ENCODE measurements around the gene ING3.
"Not testable (repeated sequence)": the region's sequence is repeated elsewhere in the genome, so short reads cannot be mapped to it uniquely, and the experiment has no call there.

ING3 gene

DNA sequence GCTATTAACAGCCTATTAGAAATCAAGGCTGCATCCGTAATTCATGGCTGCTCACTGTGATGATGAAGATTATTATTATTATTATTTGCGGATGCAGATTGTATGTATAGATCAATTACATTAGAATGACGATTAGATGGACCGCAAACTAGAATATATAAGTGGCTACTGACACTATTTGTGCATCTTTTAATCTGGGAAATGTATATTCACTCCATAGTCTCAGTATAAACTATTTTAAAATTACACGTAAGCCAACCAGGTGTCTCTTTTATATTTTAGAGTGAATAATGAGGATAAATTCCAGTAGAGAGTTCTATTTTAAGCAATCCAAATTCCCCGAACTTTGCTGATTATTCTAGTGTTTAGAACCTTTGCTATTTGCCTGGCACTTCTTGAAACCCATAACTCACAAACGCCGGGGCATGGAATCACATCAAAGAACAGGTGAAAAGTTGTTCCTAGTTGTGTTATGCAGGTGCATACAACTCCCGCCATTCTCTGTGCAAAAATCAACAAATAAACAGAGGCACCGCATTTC lies 509 bp upstream of the ING3 start:
- no peak for DNase-seq (ENCODE audit: low read depth in 3 of 3)

- DNase-seq (ENCODE audit: low read depth in 3 of 3), result no peak
Measured at GRCh38 chr7:120951309-120951699, 727 bp downstream of the ING3 start.

DNA sequence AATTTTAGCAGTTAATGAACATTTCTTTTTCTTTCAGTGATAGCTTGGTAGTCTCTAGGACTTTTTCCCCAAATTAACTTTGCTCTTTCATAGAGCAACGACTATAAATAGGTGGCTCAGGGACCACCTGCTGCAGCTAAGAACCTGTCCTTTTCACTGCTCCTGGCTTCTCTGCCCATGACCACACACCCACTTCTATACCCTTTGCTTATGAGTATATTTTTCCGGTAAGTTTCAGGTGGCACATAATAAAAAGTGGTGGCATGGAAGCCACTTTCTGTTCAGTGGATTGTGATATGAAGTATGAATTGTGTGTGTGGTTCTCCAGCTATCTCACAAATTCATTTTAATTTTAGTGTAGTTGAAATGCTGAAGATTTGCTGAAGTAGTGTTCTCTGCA lies 1.2 kb downstream of the ING3 start:
- no peak for DNase-seq (ENCODE audit: low read depth in 3 of 3)

DNA sequence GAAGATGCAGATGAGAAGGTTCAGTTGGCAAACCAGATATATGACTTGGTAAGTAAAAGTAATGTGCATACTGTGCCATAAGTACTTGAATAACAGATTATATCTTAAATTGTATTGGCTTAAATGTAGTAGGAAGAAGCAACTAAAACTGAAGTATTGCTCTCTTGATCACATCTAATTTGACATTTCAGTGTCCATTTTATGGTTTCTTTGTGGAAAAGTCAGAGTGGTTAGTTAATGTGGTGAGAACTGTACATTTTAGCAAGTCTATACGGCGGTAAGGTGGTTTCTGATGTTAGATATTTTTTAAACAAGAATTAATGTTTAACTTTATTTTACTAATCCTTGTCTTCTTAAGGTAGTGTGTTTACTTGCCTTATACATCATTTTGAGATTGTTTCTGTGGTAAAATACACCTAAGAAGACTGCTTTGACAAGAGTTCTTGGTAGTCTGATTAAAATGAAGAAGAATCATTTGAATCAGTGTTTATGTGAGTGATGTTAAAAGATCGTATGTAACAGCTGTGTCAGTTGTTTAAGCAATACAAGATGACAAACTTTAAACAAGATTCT lies 5.1 kb downstream of the ING3 start:
- no peak for DNase-seq (ENCODE audit: low read depth in 3 of 3)

DNA sequence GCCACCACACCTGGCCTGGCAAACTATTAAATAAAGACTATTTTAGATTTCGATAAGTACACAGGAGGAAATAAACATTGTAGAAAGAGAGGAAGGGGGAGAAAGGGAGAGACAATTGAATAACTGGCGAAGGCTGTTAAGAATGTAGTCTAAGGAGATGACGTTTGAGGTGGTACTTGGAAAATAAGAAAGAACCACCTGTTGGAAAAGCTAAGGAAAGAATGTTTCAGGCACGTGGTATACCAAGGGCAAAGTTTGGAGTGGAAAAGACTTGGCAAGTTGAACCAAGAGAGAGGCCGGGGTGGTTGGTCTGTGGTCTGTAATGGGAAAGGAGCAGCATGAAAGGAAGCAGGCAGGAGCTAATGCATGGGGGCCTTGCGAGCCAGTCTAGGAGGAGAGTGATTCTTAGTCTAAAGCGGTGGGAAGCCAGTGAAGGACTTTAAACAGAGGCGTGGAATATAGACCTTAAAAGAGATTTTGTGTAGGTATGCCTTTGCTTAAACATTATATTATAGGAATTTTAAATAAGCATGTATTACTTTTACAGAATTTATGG lies 9.4 kb downstream of the ING3 start:
- DNase-seq (ENCODE audit: low read depth in 3 of 3), result no peak

DNA sequence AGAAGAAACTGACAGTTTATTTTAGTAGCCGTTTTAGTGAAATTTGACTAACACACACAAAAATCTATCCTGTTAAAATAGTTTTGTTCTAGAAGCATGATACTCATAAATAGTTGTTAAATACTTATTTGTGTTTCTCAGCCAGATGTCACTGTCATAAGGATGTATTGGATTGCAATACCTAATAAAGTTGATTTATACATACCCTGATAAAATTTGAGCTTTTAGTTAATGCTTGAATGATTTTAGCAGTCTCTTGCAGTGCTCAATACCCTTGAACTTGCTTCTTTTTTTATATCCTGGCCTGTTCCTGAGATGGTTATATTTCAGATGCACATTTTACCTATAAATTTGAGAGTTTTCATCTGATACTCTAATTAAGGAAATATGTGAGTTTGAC lies 10.1 kb downstream of the ING3 start:
- DNase-seq (ENCODE audit: low read depth in 3 of 3), result no peak

DNA sequence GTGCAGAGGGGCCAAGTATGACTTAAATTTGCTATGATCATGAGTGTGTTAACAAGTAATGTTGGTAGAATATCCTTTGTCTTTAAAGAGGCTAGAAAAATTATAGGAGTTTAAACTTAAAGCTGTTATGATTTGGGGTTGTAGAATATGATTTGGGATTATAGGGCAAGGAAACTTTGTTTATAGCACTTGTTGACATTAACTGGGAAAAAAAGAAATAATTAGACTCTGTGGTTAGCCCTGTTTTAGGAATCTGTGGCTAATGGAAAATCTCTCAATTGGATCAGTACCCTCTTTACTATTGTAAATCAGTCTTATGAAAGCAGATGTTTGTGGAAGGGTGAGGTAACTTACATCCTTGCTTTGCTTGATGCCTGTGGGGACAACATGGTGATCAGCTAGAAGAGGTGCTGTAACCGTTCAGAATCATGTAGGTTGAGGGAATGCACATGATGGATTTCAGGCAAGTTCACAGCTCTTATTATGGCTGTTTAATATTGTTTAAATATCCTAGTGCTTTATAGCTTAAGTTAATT lies 11.1 kb downstream of the ING3 start:
- DNase-seq (ENCODE audit: low read depth in 3 of 3), result no peak

DNA sequence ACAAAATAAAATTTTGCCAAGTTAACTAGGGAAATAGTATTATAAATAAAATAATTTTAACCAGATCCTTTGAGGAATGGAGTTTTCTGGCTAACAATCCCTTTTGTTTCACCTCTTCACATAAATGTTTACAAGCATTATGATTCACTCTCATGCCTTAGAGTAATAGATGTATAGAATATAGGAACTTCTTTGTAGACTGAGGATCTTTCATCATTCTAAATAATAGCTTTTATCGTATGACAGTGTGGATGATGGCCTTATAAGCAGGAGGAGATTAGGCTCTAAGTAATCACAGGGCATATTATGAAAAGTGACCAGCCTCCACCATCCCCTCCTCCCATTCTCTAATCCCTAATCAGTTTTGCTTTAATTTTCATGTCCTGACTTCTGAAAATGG lies 13.5 kb downstream of the ING3 start:
- no peak for DNase-seq (ENCODE audit: low read depth in 3 of 3)

DNA sequence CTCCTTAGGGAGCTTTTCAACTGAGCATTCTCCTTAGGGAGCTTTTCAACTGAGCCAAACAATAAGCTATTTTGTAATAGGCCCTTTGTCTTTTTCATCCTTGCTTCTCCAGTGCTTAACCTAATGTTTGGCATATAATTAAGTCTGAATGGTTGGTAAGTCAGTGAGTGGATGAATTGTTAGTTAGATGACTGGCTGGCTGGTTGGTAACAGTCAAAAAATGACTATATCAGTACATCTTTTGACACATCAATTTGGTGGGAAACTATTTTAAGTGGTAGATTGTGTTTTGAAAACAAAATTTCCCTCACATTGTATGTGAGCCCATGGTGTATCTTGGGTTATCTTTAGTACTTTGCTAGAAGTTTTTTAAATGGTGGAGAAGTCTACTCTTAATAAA lies 16.4 kb downstream of the ING3 start:
- DNase-seq (ENCODE audit: low read depth in 3 of 3), result no peak

DNA sequence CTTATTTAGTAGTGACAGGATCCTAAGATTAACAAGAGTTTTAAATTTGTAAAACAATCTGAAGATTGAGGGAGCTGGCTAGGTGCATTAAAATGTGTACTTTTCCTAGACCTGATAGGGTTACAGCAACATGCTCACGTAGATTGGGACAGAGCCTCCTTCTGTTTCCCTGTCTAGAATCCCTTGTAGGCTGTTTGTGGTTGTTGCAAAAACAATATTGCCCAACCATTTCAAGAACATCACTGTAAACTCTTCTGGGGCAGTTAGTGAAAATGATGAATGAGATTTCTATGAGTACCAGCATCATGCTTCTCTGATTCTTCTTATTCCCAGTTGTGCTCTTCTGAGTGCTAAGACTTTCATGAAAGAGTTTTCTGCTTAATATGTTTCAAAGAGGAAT lies 23.3 kb downstream of the ING3 start:
- no peak for DNase-seq (ENCODE audit: low read depth in 3 of 3)

GRCh38 chr7:120979765-120980499 lies 29.4 kb downstream of the ING3 start:
- no peak for DNase-seq (ENCODE audit: low read depth in 3 of 3)

GRCh38 chr7:120981117-120981516 lies 30.5 kb downstream of the ING3 start:
- DNase-seq (ENCODE audit: low read depth in 3 of 3), result no peak

- DNase-seq (ENCODE audit: low read depth in 3 of 3), result no peak
Measured at GRCh38 chr7:120981888-120982615, 31.5 kb downstream of the ING3 start.

DNA sequence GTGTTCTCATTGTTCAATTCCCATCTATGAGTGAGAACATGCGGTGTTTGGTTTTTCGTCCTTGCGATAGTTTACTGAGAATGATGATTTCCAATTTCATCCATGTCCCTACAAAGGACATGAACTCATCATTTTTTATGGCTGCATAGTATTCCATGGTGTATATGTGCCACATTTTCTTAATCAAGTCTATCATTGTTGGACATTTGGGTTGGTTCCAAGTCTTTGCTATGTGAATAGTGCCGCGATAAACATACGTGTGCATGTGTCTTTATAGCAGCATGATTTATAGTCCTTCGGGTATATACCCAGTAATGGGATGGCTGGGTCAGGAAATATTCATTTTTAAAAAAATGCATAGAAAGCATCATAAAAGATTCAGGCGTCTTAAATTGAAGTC lies 33.0 kb downstream of the ING3 start:
- DNase-seq (ENCODE audit: low read depth in 3 of 3), result not testable (repeated sequence)

- no peak for DNase-seq (ENCODE audit: low read depth in 3 of 3)
Measured at GRCh38 chr7:120984406-120984805, 33.8 kb downstream of the ING3 start.

- no peak for DNase-seq (ENCODE audit: low read depth in 3 of 3)
Measured at GRCh38 chr7:120985130-120985758, 34.7 kb downstream of the ING3 start.

GRCh38 chr7:120985839-120986238 lies 35.3 kb downstream of the ING3 start:
- no peak for DNase-seq (ENCODE audit: low read depth in 3 of 3)

- DNase-seq (ENCODE audit: low read depth in 3 of 3), result no peak
Measured at GRCh38 chr7:120986650-120987049, 36.1 kb downstream of the ING3 start.

GRCh38 chr7:120987280-120987679 lies 36.7 kb downstream of the ING3 start:
- DNase-seq (ENCODE audit: low read depth in 3 of 3), result no peak

GRCh38 chr7:120987683-120988590 lies 37.4 kb downstream of the ING3 start:
- DNase-seq (ENCODE audit: low read depth in 3 of 3), result peak; percentile 71 to 73 (median 71)
